GM12891 (cell line): ENCODE measurements around the gene INTS4.

Experiments used
- POLR2A ChIP-seq: IDR thresholded peaks from 2 replicates; pipeline ENCODE4 v1.6.1; 2011; ENCODE audit warnings: low read depth, low read length, control low read depth
- POU2F2 ChIP-seq: IDR thresholded peaks from 2 replicates; pipeline ENCODE4 v1.6.1; 2011; ENCODE audit warnings: low read depth, mild to moderate bottlenecking, control low read depth, low read length, moderate library complexity

DNA sequence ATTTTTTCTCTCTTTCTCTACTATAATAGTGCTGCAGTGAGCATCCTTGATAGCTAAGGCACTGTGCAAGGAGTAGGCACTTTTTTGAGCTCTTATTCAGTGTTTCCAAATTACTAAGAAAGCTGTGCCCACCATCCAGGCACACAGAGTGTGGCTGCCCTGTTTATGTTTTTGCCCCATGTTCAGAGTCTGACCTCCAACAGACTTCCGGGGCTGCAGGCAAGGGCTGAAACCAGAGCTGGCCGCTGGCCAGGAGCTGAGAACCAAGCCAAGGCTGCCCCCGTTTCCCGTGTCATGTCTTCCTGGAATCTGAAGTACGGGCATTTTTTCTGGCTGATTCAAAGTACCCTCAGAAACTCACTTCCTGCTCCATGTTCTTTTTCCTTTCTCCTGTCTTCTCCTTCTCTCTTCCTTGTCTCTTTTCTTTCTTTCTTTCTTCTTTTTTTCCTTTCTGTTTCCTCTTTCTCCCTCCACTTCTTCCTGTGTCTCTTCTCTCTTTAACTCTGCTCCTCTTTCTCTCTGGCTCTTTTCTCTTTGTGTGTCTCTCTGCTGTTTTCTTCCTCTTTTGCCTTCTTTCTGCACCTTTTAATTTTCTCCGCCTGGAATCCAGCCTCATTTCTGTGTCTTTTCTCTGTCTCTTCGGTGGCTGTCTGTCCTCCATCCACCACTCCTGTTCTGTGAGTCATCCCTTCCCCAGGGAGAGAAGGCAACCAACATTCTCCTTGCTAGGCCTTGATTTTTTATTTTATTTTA lies 45.6 kb upstream of the INTS4 start:
- no peak for TF ChIP-seq POLR2A
- TF ChIP-seq POU2F2, result no peak
